Measurements from ENCODE around the gene TSPEAR.

DNA sequence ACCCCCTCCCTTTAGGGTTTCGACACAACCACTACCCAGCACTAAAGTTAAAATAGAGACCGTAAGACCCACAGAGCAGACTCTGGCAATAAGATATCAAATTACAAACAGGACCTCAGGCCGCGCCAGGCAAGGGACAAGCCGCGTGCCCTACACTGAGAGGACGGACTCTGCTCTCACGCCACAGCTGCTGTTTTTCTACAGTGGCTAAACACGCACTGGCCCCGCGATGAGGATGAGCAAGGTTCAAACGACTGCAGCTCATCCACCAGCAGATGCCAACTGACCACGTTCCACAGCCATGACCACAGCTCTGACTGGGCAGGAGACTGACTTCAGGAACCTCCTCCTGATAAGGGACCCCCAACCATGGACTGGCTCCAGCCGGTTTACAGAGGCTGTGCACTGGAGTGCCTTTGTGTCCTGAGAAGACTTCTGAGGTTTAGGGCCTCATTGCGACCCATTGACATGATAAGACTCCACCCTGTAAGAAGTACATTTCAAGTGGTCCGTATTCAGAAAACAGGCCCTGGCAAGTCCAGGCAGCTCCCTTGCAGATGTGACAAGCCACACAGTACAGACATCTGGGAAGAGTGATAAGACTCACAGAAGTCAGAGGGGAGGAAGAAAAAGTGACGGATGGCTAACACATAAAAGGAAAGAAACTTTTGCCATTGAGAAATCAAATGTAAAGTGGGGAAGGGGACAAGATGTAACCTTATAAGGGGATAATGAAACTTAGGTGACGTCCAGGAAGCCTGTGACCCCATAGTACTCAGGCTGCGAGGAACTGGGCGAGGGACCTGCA is 117.6 kb downstream of the TSPEAR start:
- TF ChIP-seq POLR2AphosphoS5 (IDR thresholded peaks at IDR 0.05; ENCODE audit: low read depth, low read length), result no peak
- TF ChIP-seq, protein P1, sequence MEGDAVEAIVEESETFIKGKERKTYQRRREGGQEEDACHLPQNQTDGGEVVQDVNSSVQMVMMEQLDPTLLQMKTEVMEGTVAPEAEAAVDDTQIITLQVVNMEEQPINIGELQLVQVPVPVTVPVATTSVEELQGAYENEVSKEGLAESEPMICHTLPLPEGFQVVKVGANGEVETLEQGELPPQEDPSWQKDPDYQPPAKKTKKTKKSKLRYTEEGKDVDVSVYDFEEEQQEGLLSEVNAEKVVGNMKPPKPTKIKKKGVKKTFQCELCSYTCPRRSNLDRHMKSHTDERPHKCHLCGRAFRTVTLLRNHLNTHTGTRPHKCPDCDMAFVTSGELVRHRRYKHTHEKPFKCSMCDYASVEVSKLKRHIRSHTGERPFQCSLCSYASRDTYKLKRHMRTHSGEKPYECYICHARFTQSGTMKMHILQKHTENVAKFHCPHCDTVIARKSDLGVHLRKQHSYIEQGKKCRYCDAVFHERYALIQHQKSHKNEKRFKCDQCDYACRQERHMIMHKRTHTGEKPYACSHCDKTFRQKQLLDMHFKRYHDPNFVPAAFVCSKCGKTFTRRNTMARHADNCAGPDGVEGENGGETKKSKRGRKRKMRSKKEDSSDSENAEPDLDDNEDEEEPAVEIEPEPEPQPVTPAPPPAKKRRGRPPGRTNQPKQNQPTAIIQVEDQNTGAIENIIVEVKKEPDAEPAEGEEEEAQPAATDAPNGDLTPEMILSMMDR (IDR thresholded peaks at IDR 0.05), result no peak
- no peak for TF ChIP-seq TCF7L2 (IDR thresholded peaks at IDR 0.05; ENCODE audit: low read depth, low read length)
- TF ChIP-seq SIN3A (IDR thresholded peaks at IDR 0.05; ENCODE audit: borderline replicate concordance, insufficient read depth, low read depth, low read length), result no peak
- TF ChIP-seq, protein P2, sequence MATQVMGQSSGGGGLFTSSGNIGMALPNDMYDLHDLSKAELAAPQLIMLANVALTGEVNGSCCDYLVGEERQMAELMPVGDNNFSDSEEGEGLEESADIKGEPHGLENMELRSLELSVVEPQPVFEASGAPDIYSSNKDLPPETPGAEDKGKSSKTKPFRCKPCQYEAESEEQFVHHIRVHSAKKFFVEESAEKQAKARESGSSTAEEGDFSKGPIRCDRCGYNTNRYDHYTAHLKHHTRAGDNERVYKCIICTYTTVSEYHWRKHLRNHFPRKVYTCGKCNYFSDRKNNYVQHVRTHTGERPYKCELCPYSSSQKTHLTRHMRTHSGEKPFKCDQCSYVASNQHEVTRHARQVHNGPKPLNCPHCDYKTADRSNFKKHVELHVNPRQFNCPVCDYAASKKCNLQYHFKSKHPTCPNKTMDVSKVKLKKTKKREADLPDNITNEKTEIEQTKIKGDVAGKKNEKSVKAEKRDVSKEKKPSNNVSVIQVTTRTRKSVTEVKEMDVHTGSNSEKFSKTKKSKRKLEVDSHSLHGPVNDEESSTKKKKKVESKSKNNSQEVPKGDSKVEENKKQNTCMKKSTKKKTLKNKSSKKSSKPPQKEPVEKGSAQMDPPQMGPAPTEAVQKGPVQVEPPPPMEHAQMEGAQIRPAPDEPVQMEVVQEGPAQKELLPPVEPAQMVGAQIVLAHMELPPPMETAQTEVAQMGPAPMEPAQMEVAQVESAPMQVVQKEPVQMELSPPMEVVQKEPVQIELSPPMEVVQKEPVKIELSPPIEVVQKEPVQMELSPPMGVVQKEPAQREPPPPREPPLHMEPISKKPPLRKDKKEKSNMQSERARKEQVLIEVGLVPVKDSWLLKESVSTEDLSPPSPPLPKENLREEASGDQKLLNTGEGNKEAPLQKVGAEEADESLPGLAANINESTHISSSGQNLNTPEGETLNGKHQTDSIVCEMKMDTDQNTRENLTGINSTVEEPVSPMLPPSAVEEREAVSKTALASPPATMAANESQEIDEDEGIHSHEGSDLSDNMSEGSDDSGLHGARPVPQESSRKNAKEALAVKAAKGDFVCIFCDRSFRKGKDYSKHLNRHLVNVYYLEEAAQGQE (IDR thresholded peaks at IDR 0.05; ENCODE audit: insufficient read depth in 1 of 2, low read depth in 2 of 2, low read length in 1 of 2), result no peak
